HG02642 (cell line): ENCODE data around the gene SPHK1.
A peak's percentile ranks its signal among the peaks of the same experiment; 100 is the strongest.

Experiments used
- ATAC-seq: cut with Tn5 transposase; IDR thresholded peaks from one replicate; pipeline ENCODE4 v1.9.1; 2021; ENCODE audit warnings: mild to moderate bottlenecking; ENCODE audit not compliant: unreplicated experiment, poor library complexity

The SPHK1 gene

GRCh38 chr17:76383546-76384221 is 725 bp upstream of the SPHK1 start:
- ATAC-seq: peak; percentile 25

- no peak for ATAC-seq
Measured at GRCh38 chr17:76384987-76385891, 830 bp downstream of the SPHK1 start.

GRCh38 chr17:76385892-76386786 is 1.7 kb downstream of the SPHK1 start:
- ATAC-seq: no peak

DNA sequence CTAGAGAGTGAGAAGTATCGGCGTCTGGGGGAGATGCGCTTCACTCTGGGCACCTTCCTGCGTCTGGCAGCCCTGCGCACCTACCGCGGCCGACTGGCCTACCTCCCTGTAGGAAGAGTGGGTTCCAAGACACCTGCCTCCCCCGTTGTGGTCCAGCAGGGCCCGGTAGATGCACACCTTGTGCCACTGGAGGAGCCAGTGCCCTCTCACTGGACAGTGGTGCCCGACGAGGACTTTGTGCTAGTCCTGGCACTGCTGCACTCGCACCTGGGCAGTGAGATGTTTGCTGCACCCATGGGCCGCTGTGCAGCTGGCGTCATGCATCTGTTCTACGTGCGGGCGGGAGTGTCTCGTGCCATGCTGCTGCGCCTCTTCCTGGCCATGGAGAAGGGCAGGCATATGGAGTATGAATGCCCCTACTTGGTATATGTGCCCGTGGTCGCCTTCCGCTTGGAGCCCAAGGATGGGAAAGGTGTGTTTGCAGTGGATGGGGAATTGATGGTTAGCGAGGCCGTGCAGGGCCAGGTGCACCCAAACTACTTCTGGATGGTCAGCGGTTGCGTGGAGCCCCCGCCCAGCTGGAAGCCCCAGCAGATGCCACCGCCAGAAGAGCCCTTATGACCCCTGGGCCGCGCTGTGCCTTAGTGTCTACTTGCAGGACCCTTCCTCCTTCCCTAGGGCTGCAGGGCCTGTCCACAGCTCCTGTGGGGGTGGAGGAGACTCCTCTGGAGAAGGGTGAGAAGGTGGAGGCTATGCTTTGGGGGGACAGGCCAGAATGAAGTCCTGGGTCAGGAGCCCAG is 2.8 kb downstream of the SPHK1 start:
- no peak for ATAC-seq

DNA sequence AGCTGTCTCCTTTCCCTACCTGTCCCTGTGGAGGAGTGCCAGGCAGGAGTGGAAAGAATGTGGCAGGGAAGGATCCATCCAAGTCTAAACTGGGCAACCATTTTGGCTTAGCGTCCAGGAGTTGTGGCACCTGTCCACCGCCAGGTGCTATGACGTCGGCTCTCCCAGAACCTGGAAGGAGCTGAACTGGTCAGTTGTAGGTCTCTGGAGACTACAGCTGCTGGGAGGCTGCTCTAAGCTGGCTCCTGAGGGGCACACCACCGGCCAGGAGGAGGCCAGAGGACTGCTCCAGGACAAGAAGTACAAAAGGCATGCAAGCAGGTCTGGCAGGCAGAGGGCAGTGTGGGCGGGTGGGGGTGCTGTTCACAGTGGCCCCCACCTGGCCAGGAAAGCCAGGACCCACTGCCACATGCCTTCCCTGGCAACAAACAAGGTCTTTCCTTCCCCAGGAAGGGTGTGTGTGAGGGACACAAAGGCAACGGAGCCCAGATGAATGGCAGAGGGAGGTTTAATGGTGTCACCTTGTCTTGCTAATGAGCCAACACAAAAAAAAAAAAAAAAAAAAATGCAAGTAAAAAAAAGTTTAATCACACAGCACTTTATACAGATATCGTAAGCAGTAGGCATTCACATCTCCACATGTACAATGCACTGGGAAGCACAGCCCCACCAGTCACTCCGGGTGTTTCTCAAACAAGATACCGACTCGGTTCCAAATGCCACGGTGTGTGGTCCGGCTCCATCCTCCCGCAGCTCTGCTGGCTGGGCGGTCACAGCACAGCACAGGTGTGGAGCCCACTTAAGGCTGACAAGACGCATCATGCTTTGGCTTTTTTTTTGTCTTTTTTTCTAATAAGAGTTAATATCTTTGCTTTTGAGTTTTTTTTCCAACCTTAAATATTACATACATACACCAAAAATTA is 4.8 kb downstream of the SPHK1 start:
- ATAC-seq: no peak

- no peak for ATAC-seq
Measured at GRCh38 chr17:76390003-76390421, 5.6 kb downstream of the SPHK1 start.

DNA sequence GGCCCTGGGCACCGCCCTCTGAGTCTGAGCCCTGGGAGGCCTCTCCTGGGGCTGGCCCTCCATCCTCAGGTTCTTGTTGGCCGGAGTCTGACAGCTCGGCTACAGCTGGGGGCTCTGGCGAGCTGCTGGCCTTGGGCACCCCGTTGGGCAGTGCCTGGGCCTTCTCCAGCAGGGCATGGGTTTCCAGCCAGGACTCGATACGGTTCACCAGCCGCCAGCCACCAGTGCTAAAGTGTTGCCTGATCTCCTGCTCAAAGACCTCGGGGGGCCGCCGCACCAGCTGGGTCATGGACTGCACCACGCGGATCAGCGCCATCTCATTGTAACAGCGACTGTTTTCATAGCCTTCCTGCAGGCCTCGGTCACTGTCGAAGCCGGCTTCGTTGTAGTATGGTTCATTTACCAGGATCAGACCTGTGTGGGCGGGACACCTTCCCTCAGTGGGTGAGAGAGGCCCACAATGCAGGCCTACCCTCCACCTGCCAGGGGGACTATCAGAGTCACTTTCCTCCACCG is 6.8 kb downstream of the SPHK1 start:
- ATAC-seq: no peak

DNA sequence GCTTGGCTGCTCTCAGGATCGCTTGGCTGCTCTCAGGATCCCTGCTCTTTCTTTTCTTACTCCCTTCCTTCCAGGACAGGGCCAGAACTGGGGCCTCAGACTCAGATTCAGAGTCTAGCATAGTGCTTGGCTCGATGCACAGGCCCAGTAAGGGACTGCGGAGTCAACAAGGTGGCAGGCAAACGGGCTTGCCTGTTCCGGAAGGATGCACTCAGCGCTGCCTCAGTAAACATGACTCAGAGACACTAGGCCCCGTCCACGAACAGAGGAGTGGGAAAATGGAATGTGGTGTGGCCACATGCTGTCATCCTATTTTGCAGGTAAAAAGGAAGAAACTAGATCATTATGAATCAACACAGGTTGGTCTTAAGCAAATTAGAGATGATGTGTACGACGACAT is 9.8 kb downstream of the SPHK1 start:
- ATAC-seq: no peak

- no peak for ATAC-seq
Measured at GRCh38 chr17:76395980-76396379, 11.6 kb downstream of the SPHK1 start.

GRCh38 chr17:76397184-76397583 is 12.8 kb downstream of the SPHK1 start:
- ATAC-seq: no peak

DNA sequence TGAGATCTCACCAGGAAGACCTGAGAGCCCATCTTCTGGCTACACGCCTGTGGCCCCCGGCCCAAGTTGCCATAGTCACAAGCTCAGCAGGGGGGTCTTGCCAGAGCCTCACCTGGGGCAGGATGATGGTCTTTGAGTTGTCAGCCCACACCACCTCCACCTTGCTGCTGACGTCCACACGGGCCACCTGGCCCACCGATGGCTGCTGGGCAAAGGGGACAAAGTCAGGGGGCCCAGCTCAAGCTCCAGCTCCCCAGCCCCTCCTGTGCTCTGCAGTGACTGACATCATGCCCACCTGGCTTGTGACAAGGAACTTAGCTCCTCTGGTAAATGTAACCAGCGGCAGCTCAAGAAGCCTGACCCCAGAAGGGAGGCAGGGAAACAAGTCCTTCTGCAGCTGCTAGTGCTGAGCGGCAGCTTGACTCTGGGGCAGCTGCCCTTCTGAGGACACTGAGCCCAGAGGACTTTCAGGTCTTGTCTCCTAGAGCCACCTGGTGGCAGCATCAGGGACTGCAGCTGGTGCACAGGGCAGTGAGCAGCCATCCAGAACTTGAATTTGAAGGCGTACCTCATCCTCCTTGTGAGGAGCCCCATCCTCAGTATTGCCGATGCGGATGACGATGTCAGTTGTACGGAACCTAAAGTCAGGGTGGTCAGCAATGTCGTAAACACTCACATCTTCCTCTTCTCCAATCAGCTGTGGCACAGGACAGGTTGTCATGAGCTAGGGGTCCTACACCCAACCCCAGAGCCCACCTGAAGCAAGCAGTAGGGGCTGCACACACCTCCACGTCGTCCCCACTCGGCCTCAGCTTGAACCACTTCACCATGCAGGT is 13.5 kb downstream of the SPHK1 start:
- no peak for ATAC-seq

- no peak for ATAC-seq
Measured at GRCh38 chr17:76398523-76399174, 14.2 kb downstream of the SPHK1 start.

DNA sequence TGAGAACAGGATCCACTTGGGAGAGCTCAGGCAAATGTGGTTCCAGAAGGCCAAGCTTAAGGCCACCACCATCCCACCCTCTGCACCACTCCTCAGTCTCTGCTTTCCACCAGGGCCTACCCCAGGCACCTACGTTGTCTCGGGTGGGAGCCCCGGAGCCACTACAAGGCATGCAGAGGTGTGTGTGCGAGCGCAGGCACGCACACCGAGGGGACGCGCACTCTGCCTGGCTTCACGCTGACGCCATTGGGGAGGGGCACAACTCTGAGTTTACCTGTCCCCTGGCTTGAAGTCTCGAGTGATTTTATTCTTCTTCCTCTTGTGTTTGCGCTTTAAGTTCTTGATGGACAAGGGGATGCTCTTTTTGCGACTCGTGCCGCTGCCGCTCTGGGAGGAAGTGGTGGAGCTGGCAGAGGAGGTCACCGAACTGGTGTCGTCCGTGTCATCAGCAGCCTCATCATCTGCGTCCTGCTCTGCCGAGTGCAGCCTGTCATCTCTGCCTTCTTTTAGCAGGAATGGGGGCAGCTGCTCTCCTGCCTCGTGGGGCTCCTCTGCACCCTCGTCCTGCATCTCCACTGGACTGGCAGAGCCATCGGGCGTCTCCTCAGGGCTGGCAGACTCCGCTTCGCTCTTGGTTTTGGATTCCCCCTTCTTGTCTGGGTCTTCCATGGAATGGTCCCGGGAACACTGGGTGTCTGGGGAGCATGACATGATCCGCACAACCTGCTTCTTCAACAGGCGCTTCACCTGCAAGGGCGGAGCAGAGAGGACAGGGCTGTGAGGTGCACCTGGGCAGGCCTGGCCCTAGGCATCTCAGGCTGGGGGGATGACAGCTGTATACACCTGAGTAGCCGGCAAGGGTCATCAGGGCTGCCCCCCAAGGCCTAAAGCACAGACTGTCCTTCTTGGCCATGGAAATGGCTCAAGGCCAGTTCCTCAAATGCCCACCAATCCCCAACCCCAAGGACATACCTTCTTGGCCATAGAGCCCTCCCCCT is 15.1 kb downstream of the SPHK1 start:
- no peak for ATAC-seq

- no peak for ATAC-seq
Measured at GRCh38 chr17:76402711-76403110, 18.3 kb downstream of the SPHK1 start.

DNA sequence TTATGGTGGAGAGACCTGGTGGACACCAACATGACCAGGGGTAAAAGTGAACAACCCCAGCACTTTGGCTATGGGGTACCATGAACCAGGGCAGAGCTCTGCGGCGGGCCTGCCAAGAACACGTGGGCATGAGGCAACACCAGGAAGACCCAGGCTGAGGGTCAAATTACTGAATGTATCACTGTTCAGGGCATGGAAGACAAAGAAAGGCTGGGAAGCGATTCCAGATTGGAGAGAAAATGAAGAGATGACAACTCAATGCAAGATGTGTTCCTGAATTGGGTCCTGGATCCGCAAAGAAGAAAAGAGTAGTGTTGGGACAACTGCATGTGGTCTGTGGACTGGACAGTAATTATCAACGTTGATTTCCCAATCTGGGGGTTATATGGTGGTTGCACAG is 19.8 kb downstream of the SPHK1 start:
- ATAC-seq: no peak

- no peak for ATAC-seq
Measured at GRCh38 chr17:76404976-76405563, 20.7 kb downstream of the SPHK1 start.
